HG02973 (cell line): ENCODE measurements around the gene PREP.
"Not testable (repeated sequence)": the region's sequence is repeated elsewhere in the genome, so short reads cannot be mapped to it uniquely, and the experiment has no call there.

ENCODE experiments used
- ATAC-seq: cut with Tn5 transposase; IDR thresholded peaks from one replicate; pipeline ENCODE4 v1.9.1; 2021; ENCODE audit warnings: moderate library complexity; ENCODE audit not compliant: unreplicated experiment

PREP gene

GRCh38 chr6:105346052-105346451 lies 56.8 kb downstream of the PREP start:
- ATAC-seq: no peak

GRCh38 chr6:105345506-105345905 lies 57.4 kb downstream of the PREP start:
- ATAC-seq: no peak

- no peak for ATAC-seq
Measured at GRCh38 chr6:105344881-105345370, 58.0 kb downstream of the PREP start.

GRCh38 chr6:105338350-105338983 lies 64.4 kb downstream of the PREP start:
- ATAC-seq: not testable (repeated sequence)

GRCh38 chr6:105336986-105337385 lies 65.9 kb downstream of the PREP start:
- no peak for ATAC-seq

GRCh38 chr6:105332576-105332975 lies 70.3 kb downstream of the PREP start:
- ATAC-seq: no peak

- ATAC-seq: no peak
Measured at GRCh38 chr6:105331927-105332326, 71.0 kb downstream of the PREP start.

GRCh38 chr6:105330913-105331312 lies 72.0 kb downstream of the PREP start:
- ATAC-seq: no peak

GRCh38 chr6:105330364-105330763 lies 72.5 kb downstream of the PREP start:
- ATAC-seq: no peak

- ATAC-seq: no peak
Measured at GRCh38 chr6:105326833-105327770, 75.8 kb downstream of the PREP start.

- ATAC-seq: no peak
Measured at GRCh38 chr6:105326216-105326615, 76.7 kb downstream of the PREP start.

- ATAC-seq: no peak
Measured at GRCh38 chr6:105324386-105324950, 78.4 kb downstream of the PREP start.

- no peak for ATAC-seq
Measured at GRCh38 chr6:105322499-105323225, 80.2 kb downstream of the PREP start.

GRCh38 chr6:105321728-105322127 lies 81.2 kb downstream of the PREP start:
- no peak for ATAC-seq

- no peak for ATAC-seq
Measured at GRCh38 chr6:105321207-105321606, 81.7 kb downstream of the PREP start.

GRCh38 chr6:105320765-105321164 lies 82.1 kb downstream of the PREP start:
- ATAC-seq: no peak

- no peak for ATAC-seq
Measured at GRCh38 chr6:105320271-105320670, 82.6 kb downstream of the PREP start.

- ATAC-seq: no peak
Measured at GRCh38 chr6:105319331-105319730, 83.6 kb downstream of the PREP start.

GRCh38 chr6:105318660-105319059 lies 84.2 kb downstream of the PREP start:
- ATAC-seq: no peak

GRCh38 chr6:105317607-105318533 lies 85.0 kb downstream of the PREP start:
- ATAC-seq: no peak
